HG03066 (cell line): ENCODE data around the gene QRFP.
"Not testable (repeated sequence)": the region's sequence is repeated elsewhere in the genome, so short reads cannot be mapped to it uniquely, and the experiment has no call there.

Experiments
- ATAC-seq: cut with Tn5 transposase; IDR thresholded peaks from one replicate; pipeline ENCODE4 v1.9.1; 2021; ENCODE audit warnings: low read depth; ENCODE audit not compliant: unreplicated experiment

QRFP gene

DNA sequence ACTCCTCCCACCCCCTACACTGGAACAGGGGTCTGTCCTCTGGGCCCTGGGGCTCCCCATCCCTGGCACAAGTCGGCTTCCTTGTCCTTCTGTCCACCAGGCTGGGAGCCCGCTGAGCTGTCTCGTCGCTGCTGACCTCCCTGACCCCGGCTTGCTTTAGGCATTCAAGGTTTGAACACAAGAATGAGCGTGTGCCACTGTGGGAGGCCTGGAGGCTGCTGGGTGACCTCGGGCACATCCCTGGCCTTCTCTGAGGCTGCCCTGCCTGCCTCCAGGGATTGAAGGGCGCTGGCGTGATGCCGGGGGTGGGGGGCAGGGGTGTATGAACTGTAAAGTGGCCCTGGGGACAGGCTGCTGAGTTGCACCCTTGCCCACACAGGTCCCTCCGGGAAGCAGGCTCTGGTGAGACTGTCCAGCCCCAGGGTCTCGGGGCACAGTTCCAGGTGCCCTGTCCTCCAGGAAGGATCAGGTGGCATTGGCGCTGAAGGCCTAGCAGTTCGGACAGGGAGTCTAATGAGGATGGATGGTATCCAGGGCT lies 24.2 kb upstream of the QRFP start:
- no peak for ATAC-seq

- no peak for ATAC-seq
These were observed 23.6 kb upstream of the QRFP start for GRCh38 chr9:130920233-130920632.

GRCh38 chr9:130919559-130920145 lies 23.0 kb upstream of the QRFP start:
- ATAC-seq, result no peak

DNA sequence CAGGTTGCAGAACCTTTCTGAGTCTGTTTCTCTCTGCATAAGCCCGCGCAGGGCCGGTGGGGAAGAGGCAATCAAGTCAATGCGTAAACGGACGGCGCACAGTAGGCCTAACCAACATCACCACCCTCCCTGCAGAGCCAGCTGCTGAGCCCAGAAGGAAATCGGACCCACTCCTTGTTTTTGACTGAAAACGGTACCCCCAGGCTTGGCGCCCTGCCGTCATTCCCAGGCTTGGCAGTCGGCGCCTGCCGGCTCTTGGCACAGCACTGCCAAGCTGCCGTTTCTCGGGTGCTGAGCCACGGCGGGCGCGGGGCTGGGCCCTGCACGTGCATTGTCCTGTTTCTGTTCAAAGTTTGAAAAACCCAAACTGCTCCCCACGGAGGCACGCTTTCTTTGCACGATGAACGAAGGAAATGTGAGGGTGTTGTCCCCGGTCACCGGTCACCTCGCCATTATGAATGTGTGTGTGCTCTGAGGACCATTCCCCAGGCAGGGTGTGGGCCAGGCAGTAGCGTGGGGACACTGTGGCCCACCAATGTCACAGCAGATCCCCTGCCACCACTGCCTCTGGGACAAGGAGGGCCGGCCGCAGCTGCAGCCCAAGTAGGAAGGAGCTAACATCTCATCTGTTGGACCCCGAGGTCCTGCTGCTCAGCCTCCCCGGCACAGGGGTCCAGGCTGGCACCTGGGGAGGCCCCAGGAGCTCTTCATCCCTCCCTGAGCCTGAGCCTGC lies 22.4 kb upstream of the QRFP start:
- ATAC-seq, result no peak

DNA sequence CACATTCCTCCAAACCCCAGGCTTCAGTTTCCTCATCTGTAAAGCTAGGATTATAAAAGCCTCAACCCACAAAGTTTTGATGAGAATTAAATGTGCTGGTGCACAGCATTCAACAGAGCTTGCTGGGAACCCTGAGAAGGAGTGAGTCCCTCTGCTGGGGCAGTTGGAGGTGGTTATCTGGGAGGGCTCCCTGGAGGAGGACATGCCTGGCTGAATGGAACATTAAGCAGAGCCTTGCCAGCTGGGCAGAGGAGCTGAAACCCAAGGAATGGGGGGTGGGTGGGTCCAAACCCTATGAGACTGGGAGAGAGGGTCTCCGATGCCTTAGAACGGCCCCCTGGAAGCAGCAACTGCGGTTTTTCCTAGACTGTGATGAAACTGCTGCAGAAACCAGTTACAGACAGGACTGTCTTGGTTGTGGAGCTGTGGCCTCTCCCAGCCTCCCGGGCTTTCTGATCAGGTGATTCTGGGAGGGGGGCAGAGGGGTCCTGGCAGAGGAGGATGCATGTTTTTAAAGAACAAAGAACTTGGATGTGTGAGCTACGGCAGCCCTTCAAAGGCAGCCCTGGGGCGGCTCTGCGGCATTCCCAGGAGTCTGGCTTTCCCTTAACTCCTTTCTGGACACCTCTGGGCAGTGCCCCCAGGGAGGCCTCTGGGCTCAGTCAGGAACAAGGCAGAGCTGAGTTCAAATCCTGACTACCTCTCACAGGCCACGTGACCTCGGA lies 21.7 kb upstream of the QRFP start:
- no peak for ATAC-seq

- no peak for ATAC-seq
These were observed 20.8 kb upstream of the QRFP start for GRCh38 chr9:130917168-130917960.

GRCh38 chr9:130915096-130915447 lies 18.5 kb upstream of the QRFP start:
- no peak for ATAC-seq

- ATAC-seq, result no peak
These were observed 17.9 kb upstream of the QRFP start for GRCh38 chr9:130914417-130915095.

GRCh38 chr9:130913599-130914416 lies 17.2 kb upstream of the QRFP start:
- no peak for ATAC-seq

- no peak for ATAC-seq
These were observed 16.5 kb upstream of the QRFP start for GRCh38 chr9:130912932-130913598.

- ATAC-seq, result no peak
These were observed 14.8 kb upstream of the QRFP start for GRCh38 chr9:130911254-130912049.

DNA sequence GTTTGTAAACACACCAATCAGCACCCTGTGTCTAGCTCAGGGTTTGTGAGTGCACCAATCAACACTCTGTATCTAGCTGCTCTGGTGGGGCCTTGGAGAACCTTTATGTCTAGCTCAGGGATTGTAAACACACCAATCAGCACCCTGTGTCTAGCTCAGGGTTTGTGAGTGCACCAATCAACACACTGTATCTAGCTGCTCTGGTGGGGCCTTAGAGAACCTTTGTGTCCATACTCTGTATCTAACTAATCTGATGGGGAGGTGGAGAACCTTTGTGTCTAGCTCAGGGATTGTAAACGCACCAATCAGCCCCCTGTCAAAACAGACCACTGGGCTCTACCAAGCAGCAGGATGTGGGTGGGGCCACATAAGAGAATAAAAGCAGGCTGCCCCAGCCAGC lies 14.1 kb upstream of the QRFP start:
- ATAC-seq, result not testable (repeated sequence)

DNA sequence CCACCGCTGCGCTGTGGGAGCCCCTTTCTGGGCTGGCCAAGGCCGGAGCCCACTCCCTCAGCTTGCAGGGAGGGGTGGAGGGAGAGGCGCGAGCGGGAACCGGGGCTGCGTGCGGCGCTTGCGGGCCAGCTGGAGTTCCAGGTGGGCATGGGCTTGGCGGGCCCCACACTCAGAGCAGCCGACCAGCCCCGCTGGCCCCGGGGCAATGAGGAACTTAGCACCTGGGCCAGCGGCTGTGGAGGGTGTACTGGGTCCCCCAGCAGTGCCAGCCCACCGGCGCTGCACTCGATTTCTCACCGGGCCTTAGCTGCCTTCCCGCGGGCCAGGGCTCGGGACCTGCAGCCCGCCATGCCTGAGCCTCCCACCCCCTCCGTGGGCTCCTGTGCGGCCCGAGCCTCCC lies 13.4 kb upstream of the QRFP start:
- ATAC-seq, result not testable (repeated sequence)

DNA sequence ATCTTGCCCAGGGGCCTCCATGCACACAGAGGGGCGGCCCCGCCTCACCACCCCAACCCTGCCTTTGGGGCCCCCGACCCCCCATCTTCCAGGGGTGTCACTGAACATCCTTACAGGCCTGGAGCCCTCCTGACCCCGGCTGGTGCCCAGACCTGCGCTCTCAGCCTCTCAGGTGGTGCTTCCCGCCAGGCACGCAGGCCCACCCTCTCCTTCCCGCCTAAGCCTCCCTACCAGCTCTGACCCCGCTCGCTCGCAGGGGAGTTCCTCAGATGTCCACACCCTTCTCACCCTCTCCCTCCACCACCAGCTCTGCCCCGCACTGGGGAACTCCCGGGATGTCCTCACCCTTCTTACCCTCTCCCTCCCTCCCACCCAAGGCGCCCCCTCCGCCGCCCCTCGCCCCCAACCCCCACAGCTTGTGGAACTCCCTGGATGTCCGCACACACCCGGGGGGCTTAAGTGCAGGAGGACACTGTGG lies 12.3 kb upstream of the QRFP start:
- no peak for ATAC-seq

- ATAC-seq, result no peak
These were observed 11.7 kb upstream of the QRFP start for GRCh38 chr9:130908146-130908877.

DNA sequence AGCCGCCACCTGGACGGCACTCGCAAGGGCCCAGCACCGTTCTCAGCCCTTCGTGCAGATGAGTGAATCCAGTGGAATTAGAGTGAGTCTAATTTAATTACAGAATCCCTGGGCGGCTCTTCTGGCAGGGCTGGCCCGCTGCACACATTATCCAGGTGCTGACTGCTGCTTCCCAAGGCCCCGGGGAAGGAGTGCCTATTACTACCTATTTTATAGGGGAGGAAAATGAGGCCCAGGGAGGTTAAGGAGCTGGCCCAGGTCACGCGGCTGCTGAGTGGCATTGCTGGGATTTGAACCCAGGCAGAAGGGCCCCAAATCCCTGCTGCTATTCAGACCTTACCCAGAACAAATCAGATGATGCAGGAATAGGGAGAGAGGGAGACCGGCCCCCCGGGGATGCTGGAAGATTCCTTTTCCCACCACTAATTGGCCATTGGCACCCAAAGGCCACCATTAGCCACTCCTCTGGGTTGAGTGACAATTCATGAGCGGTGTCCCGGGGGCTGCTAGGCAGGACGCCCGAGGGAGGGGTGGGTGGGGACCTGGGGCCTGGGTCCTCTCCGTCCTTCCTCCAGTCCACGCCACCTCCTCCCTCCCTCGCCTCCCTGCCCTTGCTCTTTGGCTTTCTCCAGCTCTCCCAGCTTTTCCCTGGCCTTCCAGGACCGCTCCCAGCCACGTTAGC lies 10.3 kb upstream of the QRFP start:
- no peak for ATAC-seq
